Vagina (tissue), 2 donors: ENCODE measurements around the gene CCDC188. TPM values are rescaled to one million over a fixed set of nuclear protein-coding genes. Genes with fewer than 3 reads are reported as not detected.

ENCODE experiments used
- DNase-seq, 2 donors: peaks; one replicate each; pipeline ENCODE4 v3.0.0-alpha.2; 2017; ENCODE audit errors: extremely low spot score in 2 of 2
- H3K27ac ChIP-seq: fragments of 200-600 bp; sonication (generic); one replicate; pipeline ENCODE4 v1.5.1; 2019
- H3K27me3 ChIP-seq: fragments of 200-600 bp; sonication (generic); one replicate; pipeline ENCODE4 v1.5.1; 2019
- H3K36me3 ChIP-seq, 2 donors: fragments of 200-600 bp; sonication (generic); one replicate each; pipeline ENCODE4 v1.5.1; 2017 to 2019
- H3K4me1 ChIP-seq: fragments of 200-600 bp; sonication (generic); one replicate; pipeline ENCODE4 v1.5.1; 2019
- H3K4me3 ChIP-seq, 2 donors: fragments of 200-600 bp; sonication (generic); 1 replicate in 1 of 2; 2 replicates in 1 of 2; pipeline ENCODE4 v1.5.1; 2016 to 2019
- H3K9me3 ChIP-seq: fragments of 200-600 bp; sonication (generic); one replicate; pipeline ENCODE4 v1.5.1; 2019
- CTCF ChIP-seq, 3 experiments: fragments of 450-650 bp in 2 of 3; fragments of 200-600 bp in 1 of 3; sonication (generic) in 1 of 3; IDR thresholded peaks; one replicate each; pipeline ENCODE4 v1.5.1; 2017 to 2019; ENCODE audit warnings: antibody characterized with exemption in 3 of 3, mild to moderate bottlenecking in 2 of 3, moderate library complexity in 2 of 3
- POLR2A ChIP-seq, 2 donors: fragments of 450-650 bp; IDR thresholded peaks; one replicate each; pipeline ENCODE4 v1.6.1; 2017; ENCODE audit warnings: antibody characterized with exemption in 2 of 2, mild to moderate bottlenecking in 2 of 2, moderate library complexity in 2 of 2
- POLR2AphosphoS5 ChIP-seq, 2 donors: sonication (generic); formaldehyde crosslinking; IDR thresholded peaks; one replicate each; pipeline ENCODE4 v1.9.0; 2017; ENCODE audit warnings: antibody characterized with exemption in 2 of 2, mild to moderate bottlenecking in 2 of 2, low read depth in 1 of 2; ENCODE audit not compliant: insufficient read depth in 1 of 2
- intact Hi-C: fragments of 100-400 bp; cut with DNase I; formaldehyde crosslinking; loops from one replicate; pipeline ENCODE4 v1.15.1; 2023
- total RNA-seq: library from RNA; depleted of rRNA; stranded (reverse); fragments of >200 nt; gene quantifications from one replicate; pipeline ENCODE4 v1.2.3, GENCODE V29; 2016

CCDC188 gene
- total RNA-seq, 1 donor from 2014 or later, result not detected

- Histone ChIP-seq H3K27ac (no peak overlapping the region), H3K4me3 (no peak overlapping the region), H3K4me1 (no peaks in the 10 kb centered on the region), H3K9me3 (no peaks in the 10 kb centered on the region), H3K27me3 (no peaks in the 10 kb centered on the region), H3K36me3 (no peaks in the 10 kb centered on the region)
- no peak for DNase-seq
- intact Hi-C loops, result no loop called here
- no peak for TF ChIP-seq POLR2A (IDR thresholded peaks at IDR 0.05)
- TF ChIP-seq CTCF (IDR thresholded peaks at IDR 0.05), result no peak
- no peak for TF ChIP-seq POLR2AphosphoS5 (IDR thresholded peaks at IDR 0.05; ENCODE audit: insufficient read depth in 1 of 2, low read depth in 1 of 2)
Observed at GRCh38 chr22:20149257-20150250, 1.3 kb downstream of the CCDC188 start.

DNA sequence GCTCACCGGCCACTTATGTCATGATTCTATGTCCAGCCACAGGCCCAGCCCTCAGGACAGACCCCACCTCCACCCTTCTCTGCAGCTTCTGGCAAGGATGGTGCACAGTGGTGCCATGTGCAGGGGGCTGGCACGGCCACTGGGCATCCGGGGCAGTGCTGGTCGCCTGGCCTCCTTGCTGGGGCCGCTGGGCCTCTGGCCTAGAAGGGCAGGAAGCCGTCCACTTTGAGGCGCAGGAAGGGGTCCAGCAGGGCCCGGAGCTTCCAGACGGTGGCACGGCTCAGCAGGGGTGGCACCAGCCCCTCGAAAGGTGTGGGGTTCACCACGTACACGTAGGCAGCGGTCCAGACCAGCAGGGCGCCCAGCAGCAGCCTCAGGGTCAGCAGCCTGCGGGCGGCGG is 2.4 kb downstream of the CCDC188 start:
- Histone ChIP-seq H3K4me1 (no peaks in the 10 kb centered on the region), H3K36me3 (peaks cover 0 to 7% of the 10 kb centered on the region in 2 donors), H3K27me3 (no peaks in the 10 kb centered on the region), H3K27ac (no peak overlapping the region), H3K4me3 (no peak overlapping the region), H3K9me3 (no peaks in the 10 kb centered on the region)
- intact Hi-C loops, result no loop called here
- DNase-seq, result no peak
- TF ChIP-seq CTCF (IDR thresholded peaks at IDR 0.05) (no peak), POLR2AphosphoS5 (IDR thresholded peaks at IDR 0.05; ENCODE audit: insufficient read depth in 1 of 2, low read depth in 1 of 2) (no peak), POLR2A (IDR thresholded peaks at IDR 0.05) (no peak)

DNA sequence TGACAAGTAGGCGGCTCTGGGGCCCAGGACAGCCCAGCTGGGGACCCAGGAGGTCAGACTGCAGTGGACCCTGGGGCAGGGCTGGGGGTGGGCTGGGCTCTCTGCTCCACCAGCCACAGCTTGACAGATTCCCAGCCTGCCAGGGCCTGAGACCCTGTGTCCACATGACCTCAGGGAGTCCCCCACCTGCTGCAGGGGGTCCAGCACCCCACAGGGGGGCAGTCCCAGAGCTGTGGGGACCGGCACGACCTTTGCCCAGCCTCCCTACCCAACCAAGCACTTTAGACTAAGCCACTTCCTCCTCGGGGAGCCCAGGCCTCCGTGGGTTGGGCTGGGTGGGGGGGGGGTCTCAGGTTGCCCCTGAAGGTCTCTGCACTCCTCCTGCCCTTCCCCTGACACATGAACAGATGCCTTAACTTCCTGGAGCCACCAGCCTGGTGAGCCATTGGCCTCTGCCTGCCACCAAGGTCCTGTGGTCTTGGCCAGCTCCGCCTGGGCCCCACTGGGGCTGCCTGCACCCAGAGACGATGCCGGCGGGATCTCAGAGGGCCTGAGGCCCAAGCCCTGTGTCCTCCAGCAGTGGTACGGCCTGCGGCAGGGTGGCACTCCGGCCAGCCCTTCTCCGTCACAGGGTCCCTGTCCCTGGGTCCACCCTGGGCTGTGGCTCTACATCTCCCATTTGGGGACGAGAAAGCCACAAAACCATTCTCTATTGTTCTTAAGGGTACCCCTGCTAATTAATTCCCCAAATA is 3.4 kb downstream of the CCDC188 start:
- intact Hi-C loops, result no loop called here
- Histone ChIP-seq H3K4me3 (no peak overlapping the region), H3K27ac (no peak overlapping the region), H3K36me3 (peaks cover 0 to 11% of the 10 kb centered on the region in 2 donors), H3K27me3 (no peaks in the 10 kb centered on the region), H3K9me3 (no peaks in the 10 kb centered on the region), H3K4me1 (no peaks in the 10 kb centered on the region)
- no peak for DNase-seq
- TF ChIP-seq POLR2A (IDR thresholded peaks at IDR 0.05) (no peak), CTCF (IDR thresholded peaks at IDR 0.05) (no peak), POLR2AphosphoS5 (IDR thresholded peaks at IDR 0.05; ENCODE audit: insufficient read depth in 1 of 2, low read depth in 1 of 2) (no peak)

DNA sequence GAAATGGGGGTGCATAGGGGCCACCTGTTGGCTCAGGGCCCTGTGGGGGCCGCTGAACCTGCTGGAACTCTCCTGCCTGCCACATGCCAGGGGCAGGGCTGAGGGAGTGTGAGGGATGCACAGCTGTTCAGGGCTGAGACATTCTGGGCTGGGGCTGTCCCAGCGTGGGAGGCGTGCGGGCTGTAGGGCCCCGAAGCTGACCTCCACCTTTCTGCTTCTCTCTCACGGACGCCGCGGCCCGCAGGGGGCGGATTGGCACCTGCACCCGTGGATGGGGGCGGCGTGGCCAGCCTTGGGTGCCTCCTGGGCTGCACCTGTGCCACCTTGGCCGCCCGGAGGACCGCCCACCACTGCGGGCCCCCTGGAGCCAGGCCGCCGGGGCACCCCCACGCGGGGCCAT is 4.1 kb downstream of the CCDC188 start:
- peaks cover 0 to 11% of the 10 kb centered on the region in 2 donors for H3K36me3 ChIP-seq
- H3K27me3 ChIP-seq, result no peaks in the 10 kb centered on the region
- no peak overlapping the region for H3K27ac ChIP-seq
- H3K4me3 ChIP-seq, result no peak overlapping the region
- DNase-seq, result no peak
- TF ChIP-seq POLR2A (IDR thresholded peaks at IDR 0.05), result no peak
- TF ChIP-seq CTCF (IDR thresholded peaks at IDR 0.05), result no peak
- no peak for TF ChIP-seq POLR2AphosphoS5 (IDR thresholded peaks at IDR 0.05; ENCODE audit: insufficient read depth in 1 of 2, low read depth in 1 of 2)
- intact Hi-C loops, result no loop called here
- no peaks in the 10 kb centered on the region for H3K9me3 ChIP-seq
- H3K4me1 ChIP-seq, result no peaks in the 10 kb centered on the region
